PFSK-1 (cell line): ENCODE results near the gene NRAP.

ENCODE experiments used
- FOXP2 ChIP-seq: optimal IDR thresholded peaks from 2 replicates; pipeline ENCODE3; 2011; ENCODE audit warnings: borderline replicate concordance, control low read depth, inconsistent platforms; ENCODE audit not compliant: insufficient read depth; ENCODE audit errors: extremely low read length, extremely low read depth
- POLR2AphosphoS5 ChIP-seq: IDR thresholded peaks from 2 replicates; pipeline ENCODE4 v1.6.1; 2012; ENCODE audit warnings: low read depth, mild to moderate bottlenecking, control low read depth, low read length, moderate library complexity
- SIN3A ChIP-seq: IDR thresholded peaks from 2 replicates; pipeline ENCODE4 v1.6.1; 2012; ENCODE audit warnings: mild to moderate bottlenecking, low read length, moderate library complexity, borderline replicate concordance; ENCODE audit not compliant: insufficient read depth
- TAF1 ChIP-seq: IDR thresholded peaks from 2 replicates; pipeline ENCODE4 v1.6.1; 2012; ENCODE audit warnings: low read length, control low read depth, borderline replicate concordance; ENCODE audit not compliant: insufficient read depth
- TF ChIP-seq, protein P1 (sequence below), 2 experiments: IDR thresholded peaks; 2 replicates each; pipeline versions ENCODE4 v1.6.1 to v1.8.0; 2011 to 2012; ENCODE audit warnings: low read depth in 2 of 2, low read length in 2 of 2, control low read depth in 1 of 2, inconsistent platforms in 1 of 2, mild to moderate bottlenecking in 1 of 2, moderate library complexity in 1 of 2; ENCODE audit not compliant: insufficient read depth in 1 of 2

DNA sequence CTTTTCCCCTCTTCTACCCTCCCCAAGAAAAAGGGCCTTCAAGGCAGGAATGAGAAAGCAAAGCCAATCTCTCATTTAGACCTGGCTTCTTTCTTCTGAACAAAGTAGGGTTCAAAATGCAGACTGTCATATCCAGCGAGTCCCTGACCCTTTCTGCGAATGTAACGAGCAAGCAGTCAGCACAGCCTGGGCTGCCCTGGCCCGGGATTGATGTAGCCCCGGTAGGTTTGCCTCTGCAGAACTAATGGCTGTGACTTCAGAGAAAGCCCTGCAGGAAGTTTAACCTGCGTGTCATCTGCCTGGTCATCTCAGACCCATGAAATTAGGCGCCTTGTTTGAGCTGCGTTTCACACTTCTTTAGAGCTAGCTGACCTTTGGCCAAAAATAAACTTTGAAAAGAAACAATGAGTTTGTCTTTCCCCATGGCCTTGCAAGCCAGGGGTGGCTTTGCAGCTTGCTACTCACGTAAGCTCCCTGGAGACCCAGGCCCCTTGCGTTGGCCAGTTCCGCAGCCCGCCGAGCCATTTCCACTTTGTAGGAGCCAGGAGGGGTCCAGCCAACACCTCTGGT, 74.6 kb downstream of the NRAP start:
- no peak for TF ChIP-seq POLR2AphosphoS5
- TF ChIP-seq, protein P1, sequence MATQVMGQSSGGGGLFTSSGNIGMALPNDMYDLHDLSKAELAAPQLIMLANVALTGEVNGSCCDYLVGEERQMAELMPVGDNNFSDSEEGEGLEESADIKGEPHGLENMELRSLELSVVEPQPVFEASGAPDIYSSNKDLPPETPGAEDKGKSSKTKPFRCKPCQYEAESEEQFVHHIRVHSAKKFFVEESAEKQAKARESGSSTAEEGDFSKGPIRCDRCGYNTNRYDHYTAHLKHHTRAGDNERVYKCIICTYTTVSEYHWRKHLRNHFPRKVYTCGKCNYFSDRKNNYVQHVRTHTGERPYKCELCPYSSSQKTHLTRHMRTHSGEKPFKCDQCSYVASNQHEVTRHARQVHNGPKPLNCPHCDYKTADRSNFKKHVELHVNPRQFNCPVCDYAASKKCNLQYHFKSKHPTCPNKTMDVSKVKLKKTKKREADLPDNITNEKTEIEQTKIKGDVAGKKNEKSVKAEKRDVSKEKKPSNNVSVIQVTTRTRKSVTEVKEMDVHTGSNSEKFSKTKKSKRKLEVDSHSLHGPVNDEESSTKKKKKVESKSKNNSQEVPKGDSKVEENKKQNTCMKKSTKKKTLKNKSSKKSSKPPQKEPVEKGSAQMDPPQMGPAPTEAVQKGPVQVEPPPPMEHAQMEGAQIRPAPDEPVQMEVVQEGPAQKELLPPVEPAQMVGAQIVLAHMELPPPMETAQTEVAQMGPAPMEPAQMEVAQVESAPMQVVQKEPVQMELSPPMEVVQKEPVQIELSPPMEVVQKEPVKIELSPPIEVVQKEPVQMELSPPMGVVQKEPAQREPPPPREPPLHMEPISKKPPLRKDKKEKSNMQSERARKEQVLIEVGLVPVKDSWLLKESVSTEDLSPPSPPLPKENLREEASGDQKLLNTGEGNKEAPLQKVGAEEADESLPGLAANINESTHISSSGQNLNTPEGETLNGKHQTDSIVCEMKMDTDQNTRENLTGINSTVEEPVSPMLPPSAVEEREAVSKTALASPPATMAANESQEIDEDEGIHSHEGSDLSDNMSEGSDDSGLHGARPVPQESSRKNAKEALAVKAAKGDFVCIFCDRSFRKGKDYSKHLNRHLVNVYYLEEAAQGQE (IDR thresholded peaks at IDR 0.05; ENCODE audit: insufficient read depth in 1 of 2, low read depth in 2 of 2, low read length in 2 of 2), result no peak
- no peak for TF ChIP-seq SIN3A
- no peak for TF ChIP-seq TAF1
- no peak for TF ChIP-seq FOXP2
